Measurements from ENCODE around the gene TMEM43. TPM values are rescaled to one million over a fixed set of nuclear protein-coding genes. Genes with fewer than 3 reads are reported as not detected.

Gene TMEM43
- total RNA-seq, 1 experiment from 2014 or later: 36.7 TPM

- Histone ChIP-seq H3K4me1 (ENCODE audit: insufficient read depth, low read length) (no peaks in the 10 kb centered on the region), H2AK5ac (ENCODE audit: insufficient read length, low read length) (no peak overlapping the region), H3K14ac (ENCODE audit: insufficient read depth, low read length) (no peak overlapping the region), H3K27me3 (ENCODE audit: insufficient read depth, low read length) (no peaks in the 10 kb centered on the region), H3K56ac (ENCODE audit: insufficient read length, low read depth, low read length) (no peak overlapping the region), H3K4ac (ENCODE audit: low read depth, low read length) (no peak overlapping the region), H4K20me1 (ENCODE audit: control insufficient read depth, insufficient read depth, insufficient read length) (no peaks in the 10 kb centered on the region), H2AFZ (ENCODE audit: low read length) (no peak overlapping the region), H3K18ac (ENCODE audit: insufficient read length, low read depth, low read length) (no peak overlapping the region), H3K4me2 (ENCODE audit: insufficient read depth, insufficient read length, low read length) (no peak overlapping the region), H2BK20ac (ENCODE audit: low read depth, low read length, poor library complexity, severe bottlenecking) (no peak overlapping the region), H3K9ac (ENCODE audit: extremely low read depth, insufficient read length, low read length) (no peak overlapping the region), H4K91ac (ENCODE audit: insufficient read length, low read depth, low read length) (no peak overlapping the region), H3K23ac (ENCODE audit: insufficient read length, low read depth, low read length) (no peak overlapping the region), H4K5ac (ENCODE audit: insufficient read length, low read depth, low read length) (no peak overlapping the region), H3T11ph (ENCODE audit: low read length) (no peak overlapping the region), H3K79me2 (ENCODE audit: insufficient read depth, low read length) (no peaks in the 10 kb centered on the region; the same call in 1 of the 2 replicates), H2BK5ac (ENCODE audit: insufficient read length, low read length) (no peak overlapping the region), H4K8ac (replicated peaks; ENCODE audit: insufficient read length, low read depth, low read length) (no peak overlapping the region), H3K27ac (ENCODE audit: insufficient read length, low read depth, low read length) (no peak overlapping the region), H3K79me1 (ENCODE audit: insufficient read depth, low read depth, low read length, poor library complexity, severe bottlenecking) (no peaks in the 10 kb centered on the region), H3K9me3 (ENCODE audit: control insufficient read depth, low read depth, low read length) (no peaks in the 10 kb centered on the region), H2BK120ac (ENCODE audit: low read depth, low read length, poor library complexity, severe bottlenecking) (no peak overlapping the region), H2BK12ac (ENCODE audit: insufficient read length, low read depth, low read length) (no peak overlapping the region), H3K23me2 (ENCODE audit: insufficient read length, low read depth, low read length, poor library complexity, severe bottlenecking) (no peaks in the 10 kb centered on the region), H2BK15ac (ENCODE audit: low read depth, low read length) (no peak overlapping the region)
- no peak for DNase-seq
- H3K36me3 Mint-ChIP-seq (ENCODE audit: insufficient read depth in 1 of 3, low read depth in 3 of 3): peaks cover 46 to 70% (median 66%) of the 10 kb centered on the region in 3 experiments
- H3K27me3 Mint-ChIP-seq (ENCODE audit: low read depth): no peaks in the 10 kb centered on the region
- H3K9me3 Mint-ChIP-seq: peaks cover 0 to 4% of the 10 kb centered on the region in 2 experiments; a peak in 1 of 5 replicates
- no peak overlapping the region for H3K4me3 Mint-ChIP-seq
- no peak overlapping the region for H3K27ac Mint-ChIP-seq
- WGBS (ENCODE audit: extremely low coverage, insufficient read length, low lambda C conversion rate): no CpG with 5 or more reads among the region's 5 CpGs
- TF ChIP-seq CTCF (conservative IDR thresholded peaks at IDR 0.05): no peak
- H3K4me1 Mint-ChIP-seq: peaks cover 0 to 3% of the 10 kb centered on the region in 2 experiments; a peak in 1 of 4 replicates
These were observed 62.1 kb downstream of the TMEM43 start for GRCh38 chr3:14186854-14187458.
